Measurements from ENCODE around the gene PAOX.
A peak's percentile ranks its signal among the peaks of the same experiment; 100 is the strongest.

Gene PAOX

DNA sequence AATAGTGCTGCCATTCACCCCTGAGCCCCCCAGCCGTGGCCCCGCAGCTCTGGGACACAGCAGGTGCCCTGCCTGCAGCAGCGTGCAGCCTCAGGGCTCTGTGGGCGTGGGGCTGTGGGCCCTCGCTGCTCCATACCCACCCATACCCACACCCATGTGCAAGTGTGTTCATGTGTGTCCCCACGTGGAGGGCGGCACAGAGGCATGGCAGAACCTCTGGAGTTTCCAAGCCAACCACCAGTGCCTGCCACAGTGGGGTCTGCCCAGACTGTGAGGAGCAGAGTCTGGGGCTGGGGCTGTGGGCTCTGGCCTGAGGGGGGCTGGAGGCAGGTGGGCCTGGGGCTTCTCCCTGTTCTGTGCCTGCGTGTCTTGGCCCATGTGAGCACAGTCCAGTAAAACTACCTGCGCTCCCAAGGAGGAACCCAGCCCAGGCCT lies 29.5 kb upstream of the PAOX start:
- DNase-seq (ENCODE audit: low read depth in 2 of 2), result no peak

DNA sequence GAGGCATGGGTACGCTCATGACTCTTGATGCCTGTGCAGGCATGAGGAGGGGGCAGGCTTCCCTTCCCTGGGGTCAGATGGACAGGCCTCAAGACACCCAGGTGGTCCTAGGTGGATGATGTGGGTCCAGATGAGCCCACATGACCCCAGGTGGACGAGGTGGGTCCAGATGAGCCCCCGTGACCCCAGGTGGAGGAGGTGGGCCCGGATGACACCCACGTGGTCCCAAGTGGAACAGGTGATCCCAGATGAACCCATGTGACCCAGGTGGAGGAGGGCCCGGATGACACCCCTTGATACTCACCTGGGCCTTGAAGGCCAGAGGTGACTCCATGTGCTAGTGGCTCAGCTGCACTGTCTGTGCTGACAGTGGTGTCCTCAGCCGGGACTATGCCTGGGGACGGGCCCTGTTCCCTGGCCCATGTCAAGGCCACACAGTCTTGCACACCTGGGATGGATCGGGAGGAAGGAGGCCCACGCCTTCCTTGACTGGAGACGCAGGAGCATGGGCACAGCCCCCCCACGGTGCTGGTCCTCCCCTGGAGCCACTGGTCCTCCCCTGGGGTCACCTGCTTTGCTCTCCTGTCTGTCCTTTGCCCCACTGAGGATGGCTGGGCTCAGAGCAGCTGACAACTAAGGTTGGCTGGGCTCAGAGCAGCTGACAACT lies 28.6 kb upstream of the PAOX start:
- DNase-seq (ENCODE audit: low read depth in 2 of 2), result no peak

DNA sequence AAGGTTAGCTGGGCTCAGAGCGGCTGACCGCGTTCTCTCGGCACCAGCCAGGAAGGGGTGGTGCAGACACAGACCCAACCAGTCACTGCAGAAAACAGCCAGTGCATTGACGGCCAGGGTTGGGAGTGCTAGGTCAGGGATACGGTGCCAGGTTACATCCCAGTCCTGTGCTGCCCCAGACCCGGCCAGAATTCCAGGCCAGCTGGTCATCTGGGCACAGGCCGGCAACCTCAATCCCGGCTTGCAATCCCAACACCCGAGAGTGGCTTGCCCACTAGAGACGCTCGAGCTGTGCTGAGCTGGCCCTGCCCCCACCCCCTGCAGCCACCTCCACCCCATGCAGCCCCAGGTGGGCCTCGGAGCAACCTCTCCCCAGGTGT lies 28.1 kb upstream of the PAOX start:
- DNase-seq (ENCODE audit: low read depth in 2 of 2), result no peak

DNA sequence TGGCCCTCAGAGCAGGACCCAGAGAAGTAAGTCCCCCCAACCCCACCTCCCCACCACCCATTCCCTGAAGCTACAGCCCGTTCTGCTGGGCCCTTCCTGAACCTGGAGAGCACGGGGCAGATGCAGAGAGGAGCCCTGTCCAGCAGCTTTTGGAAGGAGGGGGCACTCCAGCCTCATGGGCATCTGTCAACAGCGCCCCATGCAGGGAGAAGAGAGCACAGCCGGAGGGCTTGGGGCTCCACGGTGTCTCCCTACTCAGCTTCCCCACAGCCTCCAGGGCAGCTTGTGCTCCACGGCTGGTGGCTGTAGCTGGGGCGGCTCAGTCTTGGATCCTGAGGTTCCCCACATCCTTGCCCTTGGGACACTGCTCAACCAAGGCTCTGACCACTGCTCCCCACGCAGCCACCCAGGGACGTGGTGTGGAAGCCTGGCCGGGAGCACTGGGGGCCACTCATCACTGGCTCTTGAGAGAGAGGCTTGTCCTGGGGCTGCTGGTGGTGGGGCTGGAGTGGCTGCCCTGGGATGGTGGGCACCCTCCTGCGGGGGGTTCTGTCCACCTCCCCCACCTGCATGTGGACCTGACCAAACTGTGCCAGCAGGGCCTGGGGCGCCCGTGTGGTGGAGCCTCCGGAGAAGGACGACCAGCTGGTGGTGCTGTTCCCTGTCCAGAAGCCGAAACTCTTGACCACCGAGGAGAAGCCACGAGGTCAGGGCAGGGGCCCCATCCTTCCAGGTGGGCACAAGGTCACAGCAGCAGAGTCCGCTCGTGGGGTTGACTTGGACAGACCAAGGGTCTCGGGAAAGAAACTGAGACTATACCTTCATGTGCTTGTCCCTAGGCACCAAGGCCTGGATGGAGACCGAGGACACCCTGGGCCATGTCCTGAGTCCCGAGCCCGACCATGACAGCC lies 27.4 kb upstream of the PAOX start:
- no peak for DNase-seq (ENCODE audit: low read depth in 2 of 2)

DNA sequence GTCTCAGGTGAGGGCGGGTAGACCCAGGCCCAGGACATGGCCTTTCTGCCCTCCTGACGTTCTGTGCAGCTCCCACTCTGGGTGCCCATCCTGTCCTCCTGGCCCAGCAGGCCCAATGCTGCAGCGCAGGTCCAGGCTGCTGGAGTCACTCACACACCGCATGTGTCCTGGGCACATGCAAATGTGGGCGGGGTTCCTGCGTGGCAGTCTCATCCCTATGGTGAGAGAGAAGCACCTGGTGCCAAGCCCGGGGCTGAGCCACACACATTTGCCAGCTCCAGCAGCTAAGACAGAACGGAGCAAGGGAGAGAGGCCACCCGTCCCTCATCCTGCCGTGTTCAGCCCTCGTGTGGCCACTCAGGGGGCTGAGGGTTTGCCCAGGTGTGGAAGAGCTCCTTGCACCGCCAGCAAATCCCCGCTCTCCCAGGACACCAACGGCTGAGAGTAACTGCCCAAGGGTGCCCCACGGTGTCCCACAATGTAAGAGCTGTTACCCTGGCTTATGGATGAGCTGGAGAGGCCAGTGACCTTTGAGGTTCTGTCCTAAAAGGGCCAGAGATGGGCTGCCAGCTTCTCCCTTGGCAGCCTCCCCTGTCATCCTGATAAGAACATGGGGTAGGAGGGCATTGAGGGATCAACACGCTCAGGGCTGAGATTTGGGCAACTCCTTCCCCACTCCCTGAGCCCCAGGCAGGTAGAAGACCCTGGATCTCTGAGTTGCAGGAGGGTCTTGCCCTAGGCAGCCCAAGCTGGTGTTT lies 25.7 kb upstream of the PAOX start:
- DNase-seq (ENCODE audit: low read depth in 2 of 2), result no peak

DNA sequence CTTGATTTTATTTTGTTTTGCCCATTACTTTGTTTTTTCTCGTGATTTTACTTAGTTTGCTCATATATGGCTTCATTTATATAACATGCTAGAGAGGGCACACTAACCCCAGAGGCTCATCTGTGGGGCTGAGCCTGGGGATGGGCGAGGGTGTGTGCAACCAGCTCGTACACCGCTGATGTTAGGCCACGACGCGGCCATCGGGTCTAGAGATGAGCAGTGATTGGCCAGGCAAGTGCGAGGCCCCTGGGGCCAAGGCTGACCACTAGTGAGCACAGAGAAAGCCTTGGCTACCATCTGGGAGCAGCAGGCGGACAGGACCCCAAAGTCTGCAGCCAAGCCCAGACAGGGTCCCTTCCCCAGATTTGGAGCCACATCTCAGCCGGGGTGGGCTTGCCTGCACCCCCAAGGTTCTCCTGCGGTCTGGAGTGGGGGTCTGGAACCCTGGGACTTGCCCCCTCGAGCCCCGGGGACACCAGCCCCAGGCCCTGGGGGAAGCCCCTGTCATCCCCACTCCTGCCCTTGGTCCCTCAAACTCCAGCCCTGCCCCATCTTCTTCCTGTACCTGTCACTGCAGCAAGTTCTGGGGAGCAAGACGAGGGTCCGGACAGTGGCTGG lies 25.0 kb upstream of the PAOX start:
- DNase-seq (ENCODE audit: low read depth in 2 of 2), result no peak

DNA sequence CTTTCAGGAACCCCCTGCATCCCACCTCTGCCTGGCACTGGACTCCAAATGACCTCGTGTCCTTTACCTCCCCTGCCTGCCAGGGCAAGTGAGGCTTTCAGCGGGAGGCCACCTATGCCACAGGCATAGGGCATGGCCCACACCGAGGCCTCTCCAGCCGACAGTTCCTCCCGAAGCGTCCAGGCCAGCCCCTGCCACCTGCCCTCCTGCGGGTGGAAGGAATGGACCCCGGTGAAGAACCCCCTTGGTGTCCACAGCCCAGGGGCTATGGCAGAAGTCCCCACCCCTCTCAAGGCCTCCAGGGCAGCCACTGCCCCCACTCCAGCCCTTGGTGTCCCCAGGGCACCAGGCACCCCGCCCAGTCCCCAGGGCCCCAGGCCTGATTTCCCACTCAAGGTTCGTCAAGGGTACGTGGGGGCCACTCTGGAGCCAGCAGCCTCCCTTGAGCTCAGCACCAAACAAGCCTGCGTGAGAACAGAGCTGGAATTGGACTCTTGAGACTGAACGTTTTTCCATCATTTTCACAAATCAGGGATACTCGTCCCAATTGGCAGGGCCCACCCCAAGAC lies 24.3 kb upstream of the PAOX start:
- no peak for DNase-seq (ENCODE audit: low read depth in 2 of 2)

DNA sequence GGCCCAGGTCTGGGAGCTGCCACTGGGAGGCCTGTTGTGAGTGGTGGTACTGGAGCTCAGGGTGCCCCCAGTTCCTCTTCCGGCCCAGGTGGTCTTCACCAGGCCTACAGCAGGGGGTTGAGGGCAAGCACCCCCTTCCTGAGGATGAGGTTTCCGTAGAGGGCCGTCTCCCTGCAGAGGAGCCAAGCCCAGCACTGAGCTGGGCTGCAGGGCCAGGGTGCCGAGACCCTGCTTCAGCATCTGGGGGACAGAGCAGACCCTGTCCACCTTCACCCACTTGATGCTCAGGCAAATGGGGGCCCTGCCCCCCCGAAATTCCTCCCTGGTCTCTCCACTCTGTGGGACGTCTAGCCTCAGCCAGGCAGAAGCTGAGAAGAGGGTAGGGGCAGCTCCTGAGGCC lies 23.8 kb upstream of the PAOX start:
- DNase-seq (ENCODE audit: low read depth in 2 of 2), result no peak

DNA sequence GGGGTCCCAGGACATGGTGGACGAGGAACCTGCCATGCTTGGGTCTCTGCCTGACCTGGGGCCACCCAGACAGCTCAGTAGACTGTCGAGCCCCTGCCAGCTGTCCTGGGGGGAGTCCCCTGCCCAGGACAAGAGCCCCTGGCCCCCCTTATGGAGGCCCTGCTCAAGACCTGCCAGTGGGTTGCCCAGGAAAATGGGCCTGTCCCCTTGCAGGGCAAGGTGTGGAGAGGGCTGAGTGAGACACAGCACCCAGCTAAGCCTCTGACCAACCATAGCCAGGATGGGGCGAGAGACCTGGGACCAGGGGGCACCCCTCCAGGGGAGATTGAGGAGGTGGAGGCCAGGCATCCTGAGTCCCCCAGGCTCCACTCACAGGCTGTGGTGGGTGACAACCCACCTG lies 23.1 kb upstream of the PAOX start:
- DNase-seq (ENCODE audit: low read depth in 2 of 2), result no peak

DNA sequence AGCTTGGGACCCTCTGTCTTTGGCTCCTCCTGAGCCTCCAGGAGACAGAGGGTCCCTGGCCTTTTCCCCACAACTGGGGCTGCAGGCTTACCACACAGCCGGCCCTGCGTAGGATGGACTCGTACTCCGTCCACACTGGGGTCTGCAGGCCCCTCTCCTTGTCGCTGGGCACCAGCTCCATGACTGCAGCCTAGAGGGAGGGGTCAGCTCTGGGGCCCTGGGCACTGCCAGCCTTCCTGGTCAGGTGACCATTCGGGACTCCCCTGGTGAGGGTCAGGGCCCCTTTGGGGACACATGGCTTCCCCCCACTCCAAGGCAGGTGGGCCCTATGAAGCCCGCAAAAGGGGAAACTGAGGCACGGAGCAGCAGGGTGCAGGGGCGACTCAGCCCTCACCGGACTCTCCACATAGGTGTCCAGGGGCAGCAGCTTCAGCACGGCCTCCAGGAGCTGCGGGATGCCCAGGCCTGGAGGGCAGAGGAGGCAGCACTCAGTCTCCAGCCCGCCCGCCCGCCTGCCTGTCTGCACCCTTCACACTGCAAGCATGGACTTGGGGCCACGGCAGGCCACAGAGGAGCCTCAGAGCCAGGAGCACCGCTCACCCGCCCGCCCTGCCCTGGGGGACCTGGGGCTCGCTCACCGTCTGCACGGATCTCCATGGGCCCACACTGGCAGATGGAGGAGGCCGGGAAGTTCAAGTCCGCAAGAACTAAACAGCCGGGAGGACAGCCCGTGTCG lies 22.3 kb upstream of the PAOX start:
- no peak for DNase-seq (ENCODE audit: low read depth in 2 of 2)

DNA sequence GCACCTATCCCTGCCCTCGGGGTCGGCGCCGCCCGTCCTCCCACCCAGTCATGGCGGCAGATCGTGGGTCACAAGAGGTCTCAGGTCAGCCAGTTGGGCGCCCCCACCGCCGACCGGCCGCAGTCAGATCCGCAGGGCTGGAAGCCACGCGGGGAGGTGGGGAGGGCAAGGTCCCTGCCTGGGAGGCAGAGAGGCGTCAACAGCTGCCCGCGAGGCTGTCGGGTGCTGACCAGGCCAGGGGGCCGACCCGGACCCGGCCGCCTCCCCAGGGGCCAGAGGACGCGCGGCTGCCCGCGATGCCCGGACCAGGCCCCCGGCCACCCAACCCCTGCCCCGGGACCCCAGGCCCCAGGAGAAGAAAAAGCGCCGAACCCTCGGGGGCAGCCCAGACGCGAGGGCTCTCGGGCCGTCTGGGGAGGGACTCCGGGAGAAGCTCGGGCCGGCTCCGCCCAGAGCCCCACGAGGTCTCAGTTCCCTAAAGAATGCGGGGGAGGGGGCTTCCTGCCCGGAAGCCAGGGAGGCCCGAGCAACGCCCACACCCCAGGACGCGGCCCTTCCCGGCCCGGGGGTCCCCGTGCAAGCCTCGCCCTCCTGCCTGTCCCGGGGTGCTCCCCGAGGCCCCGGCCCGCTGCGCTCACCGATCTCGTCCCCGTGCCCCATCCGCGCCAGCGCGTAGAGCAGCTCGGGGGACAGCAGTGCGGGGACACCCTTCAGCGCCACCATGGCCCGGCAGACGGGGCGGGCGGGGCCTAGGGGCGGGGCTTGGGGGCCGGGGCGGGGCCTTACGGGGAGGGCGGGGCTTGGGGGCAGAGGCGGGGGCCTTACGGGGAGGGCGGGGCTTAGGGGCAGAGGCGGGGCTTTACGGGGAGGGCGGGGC lies 21.5 kb upstream of the PAOX start, which contains the start of gene FUOM:
FUOM (minus strand) TSS at position 735 of the 877 bp plus-strand sequence; CDS start at position 723, 12 bp downstream.
- peak in 1 of 2 experiments; percentile 41 for DNase-seq (ENCODE audit: low read depth in 2 of 2)

DNA sequence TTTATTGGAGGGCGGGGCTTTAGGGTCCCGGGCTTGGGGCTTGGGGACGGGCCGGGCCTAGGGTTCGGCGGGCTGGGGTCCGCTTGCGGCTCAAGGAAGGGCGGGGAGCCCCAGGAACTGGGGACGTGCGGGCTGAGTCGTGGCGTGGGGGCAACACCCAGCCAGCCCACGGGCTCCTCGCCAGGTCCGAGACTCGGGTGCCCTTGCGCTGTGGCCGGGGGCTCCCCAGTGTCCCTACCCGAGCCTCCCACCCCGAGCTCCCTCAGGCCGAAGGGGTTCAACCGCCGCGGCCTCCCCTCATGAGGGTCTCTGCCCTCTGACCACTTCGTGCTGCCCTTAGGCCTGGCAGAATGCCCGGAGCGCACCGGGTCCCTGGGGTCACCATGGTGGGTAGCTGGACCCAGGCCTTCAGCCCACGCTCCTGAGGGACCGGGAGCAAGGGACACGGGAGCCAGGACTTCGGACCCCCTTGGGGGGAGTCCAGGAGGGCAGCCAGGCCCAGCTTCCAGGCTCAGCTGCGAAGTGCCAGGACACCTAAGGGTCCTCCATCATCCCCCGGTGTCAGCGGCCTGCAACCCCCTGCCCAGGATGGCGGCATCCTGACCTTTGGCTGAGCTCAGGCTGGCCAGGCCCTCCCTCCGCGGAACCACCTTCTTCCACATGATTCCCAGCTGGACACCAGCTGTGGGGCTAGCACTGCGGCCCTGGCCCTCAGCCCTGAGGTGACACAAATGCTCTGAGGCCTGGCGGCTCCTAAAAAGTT lies 20.7 kb upstream of the PAOX start:
- no peak for DNase-seq (ENCODE audit: low read depth in 2 of 2)

DNA sequence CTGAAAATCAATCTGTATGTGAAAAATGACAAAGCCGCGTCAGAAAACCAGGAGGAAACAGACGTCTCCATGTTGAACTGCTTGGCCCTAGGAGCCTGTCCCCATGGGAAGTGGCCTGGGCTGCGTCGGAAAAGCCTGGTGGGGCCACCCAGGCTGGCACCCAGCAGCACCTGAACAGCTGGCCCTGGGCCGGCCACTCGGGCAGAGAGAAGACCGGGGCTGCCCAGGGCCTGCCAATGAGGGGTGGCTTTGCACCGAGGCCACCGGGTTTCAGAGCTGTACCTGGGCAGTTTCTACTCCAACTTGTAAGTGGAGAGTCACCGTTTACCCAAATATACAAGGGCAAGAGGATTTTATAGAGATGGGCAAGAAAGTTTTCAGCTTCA lies 20.1 kb upstream of the PAOX start:
- no peak for DNase-seq (ENCODE audit: low read depth in 2 of 2)

DNA sequence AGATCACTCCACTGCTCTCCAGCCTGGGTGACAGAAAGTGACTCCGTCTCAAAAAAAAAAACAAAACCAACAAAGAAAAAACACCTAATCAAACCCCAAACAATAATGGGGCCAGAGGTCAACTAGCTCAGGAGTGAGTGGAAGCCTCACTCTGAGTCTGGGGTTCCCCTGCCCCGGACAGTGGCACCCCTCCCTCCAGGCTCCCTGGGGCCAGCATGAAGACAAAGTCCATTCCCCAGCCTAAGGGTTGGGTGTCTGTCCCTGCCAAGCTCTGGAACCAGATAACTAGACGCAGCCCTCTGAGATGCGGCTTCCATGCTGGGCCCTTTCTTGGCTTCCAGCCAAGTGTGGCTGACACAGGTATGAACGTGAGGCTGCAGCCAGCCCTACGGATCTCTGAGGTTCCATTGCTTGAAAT lies 19.5 kb upstream of the PAOX start:
- no peak for DNase-seq (ENCODE audit: low read depth in 2 of 2)

DNA sequence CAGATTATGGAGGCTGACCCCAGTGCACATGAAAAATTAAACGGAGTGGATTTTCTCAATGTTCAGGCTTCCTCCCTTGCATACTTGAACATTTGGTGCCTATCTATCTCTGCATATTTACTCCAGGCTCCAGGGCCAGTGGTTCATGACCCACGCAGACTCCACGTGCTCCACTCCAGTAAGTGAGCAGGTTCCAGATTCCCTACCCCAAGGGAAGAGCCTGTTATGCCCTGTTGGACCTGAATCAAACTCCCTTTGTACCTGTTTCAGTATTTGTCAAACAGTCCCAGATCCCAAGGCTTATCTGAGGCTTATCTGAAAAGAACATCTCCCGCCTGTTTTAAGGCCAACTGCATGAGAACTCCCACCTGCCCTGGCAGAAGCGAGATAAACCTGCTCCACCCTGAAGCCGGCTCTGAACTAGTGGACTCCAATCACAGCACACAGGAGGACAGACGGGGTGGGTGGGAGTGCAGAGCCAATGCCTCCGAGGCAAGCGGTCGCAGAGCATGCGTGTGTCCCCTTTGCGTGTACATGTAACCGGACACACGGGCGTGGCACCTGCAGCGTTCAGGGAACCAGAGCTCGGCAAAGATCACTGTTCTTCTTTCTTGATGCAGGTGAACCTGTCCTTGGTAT lies 19.0 kb upstream of the PAOX start:
- DNase-seq (ENCODE audit: low read depth in 2 of 2), result no peak

DNA sequence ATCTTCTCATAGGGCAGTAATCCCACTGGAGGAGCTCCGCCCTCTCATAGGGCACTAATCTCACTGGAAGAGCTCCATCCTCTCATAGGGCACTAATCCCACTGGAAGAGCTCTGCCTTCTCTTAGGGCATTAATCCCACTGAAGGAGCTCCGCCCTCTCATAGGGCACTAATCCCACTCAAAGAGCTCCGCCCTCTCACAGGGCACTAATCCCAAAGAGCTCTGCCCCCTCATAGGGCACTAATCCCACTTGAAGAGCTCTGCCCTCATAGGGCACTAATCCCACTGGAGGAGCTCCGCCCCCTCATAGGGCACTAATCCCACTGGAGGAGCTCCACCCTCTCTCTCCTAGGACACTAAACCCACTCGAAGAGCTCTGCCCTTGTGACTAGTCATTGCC lies 17.8 kb upstream of the PAOX start:
- DNase-seq (ENCODE audit: low read depth in 2 of 2), result no peak

DNA sequence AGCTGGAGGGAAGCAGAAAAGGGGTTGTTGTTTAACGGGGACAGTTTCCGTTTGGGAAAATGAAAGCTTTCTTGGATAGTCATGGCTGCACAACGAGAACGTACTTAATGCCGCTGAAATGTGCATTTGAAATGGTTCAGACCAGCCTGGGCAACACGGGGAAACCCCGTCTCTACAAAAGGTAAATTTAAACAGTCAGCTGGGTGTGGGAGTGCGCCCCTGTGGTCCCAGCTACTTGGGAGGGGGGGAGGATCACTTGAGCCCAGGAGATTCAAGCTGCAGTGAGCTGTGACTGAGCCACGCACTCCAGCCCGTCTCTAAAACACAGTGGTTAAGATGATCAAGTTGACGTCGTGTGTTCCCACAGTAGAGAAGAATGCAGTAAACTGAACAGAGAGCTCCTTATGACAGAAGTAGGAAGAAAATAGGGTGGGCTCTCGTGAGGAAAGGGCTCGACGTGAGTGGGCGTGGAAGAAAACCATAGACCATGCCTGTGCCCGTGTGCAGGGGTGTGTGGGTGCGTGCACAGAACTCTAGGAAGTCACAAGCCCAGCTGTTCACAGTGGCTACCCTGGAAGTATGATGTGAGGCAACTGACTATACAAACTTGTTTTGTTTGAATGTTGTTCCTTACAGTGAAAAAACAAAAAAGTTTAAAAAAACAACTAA lies 17.2 kb upstream of the PAOX start:
- no peak for DNase-seq (ENCODE audit: low read depth in 2 of 2)

DNA sequence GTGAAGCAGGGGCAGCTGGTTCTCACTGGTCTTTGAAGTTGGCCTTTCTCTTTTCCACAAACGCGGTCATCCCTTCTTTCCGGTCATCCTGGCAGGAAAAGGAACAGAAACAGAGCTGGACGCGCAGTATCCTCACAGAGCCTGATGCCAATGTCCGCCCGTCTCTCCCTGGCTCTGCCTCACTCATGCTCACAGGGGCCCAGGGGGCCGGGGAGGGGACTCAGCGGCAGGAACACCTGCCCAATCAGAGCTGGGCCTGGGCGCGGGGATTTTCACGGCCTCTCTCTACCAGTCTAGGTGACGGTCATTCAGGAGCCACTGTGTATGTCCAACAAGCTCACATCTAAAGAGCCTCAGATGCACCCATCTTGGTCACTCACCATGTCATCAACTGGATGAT lies 16.2 kb upstream of the PAOX start:
- no peak for DNase-seq (ENCODE audit: low read depth in 2 of 2)

Data from fibroblast of skin of left quadriceps (primary cell).